Transverse colon (tissue), 4 donors: ENCODE data around the gene NOX3.

ENCODE experiments used
- EP300 ChIP-seq: sonication (generic); formaldehyde crosslinking; IDR thresholded peaks from one replicate; pipeline ENCODE4 v1.6.1; 2017; ENCODE audit warnings: antibody characterized with exemption, low read depth
- POLR2A ChIP-seq: fragments of 450-650 bp; IDR thresholded peaks from one replicate; pipeline ENCODE4 v1.6.1; 2016; ENCODE audit warnings: antibody characterized with exemption, mild to moderate bottlenecking, moderate library complexity
- POLR2AphosphoS5 ChIP-seq, 3 donors: sonication (generic); formaldehyde crosslinking; IDR thresholded peaks; one replicate each; pipeline ENCODE4 v1.6.1; 2016; ENCODE audit warnings: antibody characterized with exemption in 3 of 3
- TF ChIP-seq, protein P1 (sequence below), 5 experiments: fragments of 200-600 bp in 3 of 5; fragments of 450-650 bp in 2 of 5; sonication (generic) in 3 of 5; IDR thresholded peaks; 1 replicate in 2 of 5; 2 replicates in 3 of 5; pipeline ENCODE4 v1.5.1; 2016 to 2017; ENCODE audit warnings: antibody characterized with exemption in 5 of 5, inconsistent platforms in 3 of 5, mild to moderate bottlenecking in 2 of 5, moderate library complexity in 1 of 5

GRCh38 chr6:155436981-155437749 lies 18.5 kb downstream of the NOX3 start:
- TF ChIP-seq, protein P1, sequence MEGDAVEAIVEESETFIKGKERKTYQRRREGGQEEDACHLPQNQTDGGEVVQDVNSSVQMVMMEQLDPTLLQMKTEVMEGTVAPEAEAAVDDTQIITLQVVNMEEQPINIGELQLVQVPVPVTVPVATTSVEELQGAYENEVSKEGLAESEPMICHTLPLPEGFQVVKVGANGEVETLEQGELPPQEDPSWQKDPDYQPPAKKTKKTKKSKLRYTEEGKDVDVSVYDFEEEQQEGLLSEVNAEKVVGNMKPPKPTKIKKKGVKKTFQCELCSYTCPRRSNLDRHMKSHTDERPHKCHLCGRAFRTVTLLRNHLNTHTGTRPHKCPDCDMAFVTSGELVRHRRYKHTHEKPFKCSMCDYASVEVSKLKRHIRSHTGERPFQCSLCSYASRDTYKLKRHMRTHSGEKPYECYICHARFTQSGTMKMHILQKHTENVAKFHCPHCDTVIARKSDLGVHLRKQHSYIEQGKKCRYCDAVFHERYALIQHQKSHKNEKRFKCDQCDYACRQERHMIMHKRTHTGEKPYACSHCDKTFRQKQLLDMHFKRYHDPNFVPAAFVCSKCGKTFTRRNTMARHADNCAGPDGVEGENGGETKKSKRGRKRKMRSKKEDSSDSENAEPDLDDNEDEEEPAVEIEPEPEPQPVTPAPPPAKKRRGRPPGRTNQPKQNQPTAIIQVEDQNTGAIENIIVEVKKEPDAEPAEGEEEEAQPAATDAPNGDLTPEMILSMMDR (IDR thresholded peaks at IDR 0.05) = no peak
- no peak for TF ChIP-seq POLR2A
- no peak for TF ChIP-seq POLR2AphosphoS5 (IDR thresholded peaks at IDR 0.05)
- TF ChIP-seq EP300 = no peak
